HG03060 (cell line): ENCODE results near the gene MCU.

Source experiments
- ATAC-seq: cut with Tn5 transposase; IDR thresholded peaks from one replicate; pipeline ENCODE4 v1.9.1; 2021; ENCODE audit warnings: low read depth, moderate number of reproducible peaks; ENCODE audit not compliant: unreplicated experiment

MCU gene

DNA sequence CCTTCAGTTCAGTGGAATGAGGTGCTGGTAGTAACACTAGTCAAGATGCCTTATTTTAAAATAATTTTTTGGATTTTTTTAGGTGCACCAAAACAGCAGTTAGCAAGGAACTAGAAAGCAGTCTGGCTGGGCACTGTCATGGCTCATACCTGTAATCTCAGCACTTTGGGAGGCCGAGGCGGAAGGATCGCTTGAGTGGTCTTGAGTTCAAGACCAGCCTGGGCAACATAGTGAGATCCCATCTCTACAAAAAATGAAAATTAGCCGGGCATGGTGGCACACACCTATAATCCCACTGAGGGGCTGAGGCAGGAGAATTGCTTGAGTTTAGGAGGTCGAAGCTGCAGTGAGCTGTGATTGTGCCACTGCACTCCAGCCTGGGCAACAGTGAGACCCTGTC lies 236.9 kb downstream of the MCU start:
- ATAC-seq: no peak

DNA sequence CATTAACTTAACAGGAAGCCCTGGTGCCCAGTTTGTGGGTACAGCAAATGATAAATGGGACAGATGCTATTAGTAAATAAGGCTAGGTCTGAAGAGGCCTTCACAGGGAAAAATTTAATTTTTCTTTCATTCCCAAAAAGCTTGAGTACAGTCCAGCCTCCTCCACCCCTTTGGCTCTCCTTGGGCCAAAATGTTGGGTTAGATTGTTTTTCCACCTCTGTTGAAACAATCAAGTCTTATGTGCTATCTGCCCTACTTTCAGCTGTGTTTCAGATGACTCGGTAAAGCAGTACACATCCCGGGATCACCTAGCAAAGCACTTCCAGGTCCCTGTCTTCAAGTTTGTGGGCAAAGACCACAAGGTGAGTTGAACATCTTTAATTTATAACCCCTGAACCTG lies 238.3 kb downstream of the MCU start:
- ATAC-seq: no peak

DNA sequence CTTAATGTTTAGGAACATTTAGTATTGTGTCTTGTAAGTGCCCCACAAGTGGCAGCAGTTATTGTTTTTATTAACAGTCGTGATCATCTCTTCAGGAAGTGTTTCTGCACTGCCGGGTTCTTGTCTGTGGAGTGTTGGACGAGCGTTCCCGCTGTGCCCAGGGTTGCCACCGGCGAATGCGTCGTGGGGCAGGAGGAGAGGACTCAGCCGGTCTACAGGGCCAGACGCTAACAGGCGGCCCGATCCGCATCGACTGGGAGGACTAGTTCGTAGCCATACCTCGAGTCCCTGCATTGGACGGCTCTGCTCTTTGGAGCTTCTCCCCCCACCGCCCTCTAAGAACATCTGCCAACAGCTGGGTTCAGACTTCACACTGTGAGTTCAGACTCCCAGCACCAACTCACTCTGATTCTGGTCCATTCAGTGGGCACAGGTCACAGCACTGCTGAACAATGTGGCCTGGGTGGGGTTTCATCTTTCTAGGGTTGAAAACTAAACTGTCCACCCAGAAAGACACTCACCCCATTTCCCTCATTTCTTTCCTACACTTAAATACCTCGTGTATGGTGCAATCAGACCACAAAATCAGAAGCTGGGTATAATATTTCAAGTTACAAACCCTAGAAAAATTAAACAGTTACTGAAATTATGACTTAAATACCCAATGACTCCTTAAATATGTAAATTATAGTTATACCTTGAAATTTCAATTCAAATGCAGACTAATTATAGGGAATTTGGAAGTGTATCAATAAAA lies 240.5 kb downstream of the MCU start:
- no peak for ATAC-seq

DNA sequence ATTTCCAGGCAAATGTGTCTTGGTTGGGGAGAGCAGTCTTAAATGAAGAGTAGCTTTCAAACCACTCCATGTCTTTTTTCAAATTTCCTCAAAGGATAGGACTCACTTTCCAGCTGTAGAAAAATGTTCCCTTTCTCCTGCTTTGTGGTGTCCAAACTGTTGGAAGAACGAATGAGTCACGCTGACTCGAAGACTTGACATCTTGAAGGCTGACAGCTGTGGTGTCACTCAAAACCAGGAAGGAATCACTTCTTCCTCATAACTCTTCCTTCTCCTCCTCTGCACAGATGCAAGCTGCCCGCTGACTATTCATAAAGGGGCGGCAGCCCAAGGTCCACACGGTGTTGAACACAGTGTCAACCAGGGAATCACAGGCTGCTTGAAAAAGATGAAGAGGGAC lies 243.4 kb downstream of the MCU start:
- no peak for ATAC-seq
